Gastrocnemius medialis (tissue), 4 donors: Measurements from ENCODE around the gene LCN2. TPM values are rescaled to one million over a fixed set of nuclear protein-coding genes. Genes with fewer than 3 reads are reported as not detected.

ENCODE experiments used
- ATAC-seq, 2 donors: fragments of 150-250 bp; one replicate each; pipeline ENCODE4 v1.9.1; 2016
- DNase-seq, 2 donors: peaks; one replicate each; pipeline ENCODE4 v3.0.0-alpha.2; 2019
- H3K27ac ChIP-seq, 4 donors: fragments of 200-600 bp; sonication (generic); 1 replicate in 1 of 4; 2 replicates in 3 of 4; pipeline ENCODE4 v1.5.1; 2016 to 2018; ENCODE audit warnings: mild to moderate bottlenecking in 2 of 4, moderate library complexity in 1 of 4
- H3K27me3 ChIP-seq, 3 donors: fragments of 200-600 bp; sonication (generic) in 2 of 3; 1 replicate in 1 of 3; 2 replicates in 2 of 3; pipeline versions ENCODE4 v1.5.1 to v1.6.0; 2016 to 2019; ENCODE audit warnings: mild to moderate bottlenecking in 1 of 3, moderate library complexity in 1 of 3
- H3K36me3 ChIP-seq, 2 donors: fragments of 200-600 bp; sonication (generic) in 1 of 2; one replicate each; pipeline ENCODE4 v1.5.1; 2017 to 2018
- H3K4me1 ChIP-seq, 2 donors: fragments of 200-600 bp; sonication (generic) in 1 of 2; one replicate each; pipeline ENCODE4 v1.5.1; 2016 to 2017; ENCODE audit warnings: mild to moderate bottlenecking in 2 of 2
- H3K4me3 ChIP-seq, 4 donors: fragments of 200-600 bp; sonication (generic) in 3 of 4; 1 replicate in 1 of 4; 2 replicates in 3 of 4; pipeline ENCODE4 v1.5.1; 2016 to 2019; ENCODE audit warnings: mild to moderate bottlenecking in 2 of 4
- H3K9me3 ChIP-seq, 3 donors: fragments of 200-600 bp; sonication (generic) in 2 of 3; 1 replicate in 1 of 3; 2 replicates in 2 of 3; pipeline ENCODE4 v1.5.1; 2016 to 2019
- CTCF ChIP-seq, 5 experiments: fragments of 450-650 bp in 3 of 5; fragments of 200-600 bp in 2 of 5; sonication (generic) in 2 of 5; IDR thresholded peaks in 4 of 5; conservative IDR thresholded peaks in 1 of 5; 1 replicate in 4 of 5; 2 replicates in 1 of 5; pipeline ENCODE4 v1.5.1; 2016 to 2019; ENCODE audit warnings: antibody characterized with exemption in 5 of 5, mild to moderate bottlenecking in 3 of 5, moderate library complexity in 3 of 5
- POLR2A ChIP-seq, 2 donors: fragments of 450-650 bp; IDR thresholded peaks; one replicate each; pipeline ENCODE4 v1.6.1; 2017; ENCODE audit warnings: antibody characterized with exemption in 2 of 2, mild to moderate bottlenecking in 2 of 2, moderate library complexity in 2 of 2
- in situ Hi-C, 4 donors: fragments of 200-750 bp; cut with MboI; loops; one replicate each; pipeline versions ENCODE4 v1.15.0 to v1.8.0; 2017; ENCODE audit warnings: low sequenced_read_pairs in 4 of 4
- intact Hi-C: fragments of 100-400 bp; cut with DNase I; formaldehyde crosslinking; loops from one replicate; pipeline ENCODE4 v1.15.1; 2023; ENCODE audit warnings: low total_unique reads
- total RNA-seq, 4 donors: library from RNA; depleted of rRNA; stranded (reverse); fragments of >200 nt; gene quantifications; one replicate each; pipeline versions ENCODE4 v1.1.0 to v1.2.3, GENCODE V29; 2016

LCN2 gene
- total RNA-seq, 4 donors from 2014 or later: 1.00 TPM; not detected in 3

DNA sequence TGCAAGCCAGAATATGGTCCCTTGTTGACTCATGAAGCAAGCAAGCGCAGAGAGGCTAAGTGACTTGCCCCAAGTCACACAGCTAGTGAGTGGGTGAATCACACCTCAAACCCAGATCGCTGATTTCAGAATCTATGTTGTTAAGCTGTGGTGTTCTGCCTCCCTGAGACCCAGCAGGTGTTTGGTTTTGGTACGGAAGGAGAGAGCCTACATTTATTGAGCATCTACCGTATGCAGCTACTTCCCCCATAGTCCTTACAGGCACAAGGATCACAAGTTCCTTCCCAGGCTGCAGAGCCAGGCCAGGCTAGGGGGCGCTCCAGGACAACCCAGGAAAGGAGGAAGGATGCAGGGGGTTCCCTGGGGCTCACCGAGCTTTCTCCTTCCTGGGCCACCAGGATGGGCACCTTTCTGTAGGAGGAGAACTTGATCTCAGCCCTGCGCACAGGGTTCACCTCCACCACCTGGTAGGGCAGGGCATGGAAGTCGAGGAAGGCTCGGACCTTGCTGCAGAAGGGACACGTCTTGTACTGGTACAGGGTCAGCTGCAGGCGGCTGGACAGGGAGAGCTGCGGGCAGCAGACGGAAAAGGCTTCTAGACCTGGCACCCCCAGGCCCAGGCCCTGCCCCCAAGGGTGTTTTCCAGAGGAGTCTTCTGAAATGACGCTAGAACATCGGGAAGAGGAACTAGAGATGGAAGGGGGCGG, 24.2 kb upstream of the LCN2 start:
- Histone ChIP-seq H3K36me3 (peaks cover 0 to 38% of the 10 kb centered on the region in 2 donors), H3K27me3 (no peaks in the 10 kb centered on the region), H3K27ac (peak overlapping the region in 3 of 4 donors; percentile 97 to 100 (median 97)), H3K9me3 (no peaks in the 10 kb centered on the region), H3K4me3 (no peak overlapping the region), H3K4me1 (peaks cover 23 to 30% of the 10 kb centered on the region in 2 donors)
- intact Hi-C loops: no loop called here
- peak in 4 of 5 experiments; percentile 6 to 58 (median 18) for TF ChIP-seq CTCF (IDR thresholded peaks at IDR 0.05 in 4 of 5, conservative IDR thresholded peaks at IDR 0.05 in 1 of 5)
- TF ChIP-seq POLR2A (IDR thresholded peaks at IDR 0.05): no peak
- in situ Hi-C loops: loop anchor here in 2 of 4 donors (25.0 kb wide), 1 partner anchor 163 kb away; no protein-coding TSS in a partner anchor
- ATAC-seq: no peak
- DNase-seq: peak in 1 of 2 donors; percentile 54

DNA sequence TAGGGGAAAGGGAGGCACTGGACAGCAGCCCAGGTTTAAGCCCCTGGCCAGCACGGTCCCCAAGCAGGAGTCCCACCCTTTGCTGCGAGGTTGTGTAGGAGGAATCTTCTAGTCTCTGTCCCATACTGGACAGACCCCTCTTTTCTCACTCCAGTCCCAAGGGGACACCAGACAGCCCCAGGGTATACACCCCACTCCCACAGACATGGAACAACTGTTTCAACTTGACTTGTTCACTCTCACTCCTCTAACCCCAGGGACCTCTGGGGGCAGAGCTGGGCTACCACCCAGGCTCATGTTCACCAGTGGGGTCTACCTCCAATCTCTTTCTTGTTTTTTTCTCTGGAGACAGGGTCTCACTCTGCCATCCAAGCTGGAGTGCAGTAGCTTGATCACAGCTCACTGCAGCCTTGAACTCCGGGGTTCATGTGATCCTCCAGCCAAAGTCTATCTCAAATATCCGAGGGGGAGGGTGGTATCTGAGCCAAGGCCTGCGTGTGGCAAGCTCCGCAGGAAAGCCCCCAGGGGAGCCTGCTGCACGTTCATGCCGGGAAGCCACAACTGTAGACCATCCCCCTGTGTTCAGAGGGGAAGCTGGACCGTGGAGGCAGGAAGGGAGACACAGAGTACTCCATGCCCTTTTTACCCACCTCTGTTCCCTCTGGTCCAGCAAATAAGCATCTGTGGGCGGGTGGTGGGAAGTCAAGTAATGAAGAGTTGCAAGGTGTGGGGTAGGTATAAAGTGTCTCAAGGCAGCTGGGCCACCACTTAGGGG, 23.5 kb upstream of the LCN2 start:
- no peaks in the 10 kb centered on the region for H3K27me3 ChIP-seq
- no peak for TF ChIP-seq POLR2A (IDR thresholded peaks at IDR 0.05)
- TF ChIP-seq CTCF (IDR thresholded peaks at IDR 0.05 in 4 of 5, conservative IDR thresholded peaks at IDR 0.05 in 1 of 5): no peak
- peaks cover 23 to 30% of the 10 kb centered on the region in 2 donors for H3K4me1 ChIP-seq
- DNase-seq (peak in 1 of 2 donors; percentile 12), ATAC-seq (no peak)
- H3K4me3 ChIP-seq: peak overlapping the region; percentile 72 to 99 (median 98)
- no peaks in the 10 kb centered on the region for H3K9me3 ChIP-seq
- peak overlapping the region in 3 of 4 donors; percentile 97 to 100 (median 97) for H3K27ac ChIP-seq
- H3K36me3 ChIP-seq: peaks cover 0 to 34% of the 10 kb centered on the region in 2 donors
- in situ Hi-C loops (no loop called here), intact Hi-C loops (no loop called here)

DNA sequence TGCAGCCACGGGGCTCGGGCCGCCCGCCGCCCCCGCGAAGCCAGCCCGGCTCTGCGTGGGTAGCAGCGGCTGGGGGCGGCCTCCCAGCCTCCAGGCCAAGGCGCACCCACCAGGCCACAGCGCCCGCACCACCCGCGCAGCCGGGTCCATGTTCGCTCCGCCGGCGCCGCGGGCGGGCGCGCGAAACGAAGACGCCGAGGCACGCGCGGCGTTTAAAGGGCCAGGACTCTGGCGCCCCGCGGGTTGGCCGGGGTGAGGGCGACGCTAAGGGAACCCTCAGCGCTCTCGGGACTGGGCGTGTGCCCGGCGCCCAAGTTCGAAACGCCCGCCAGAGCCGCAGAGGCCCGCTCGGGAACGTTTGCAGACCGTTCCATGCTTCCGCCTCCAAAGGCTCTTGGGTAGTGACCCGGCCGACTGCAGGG, 21.7 kb upstream of the LCN2 start, which contains the start of gene PTGES2:
Gene PTGES2 (minus strand): TSS at position 162 of the 422 bp plus-strand sequence. CDS start 12 bp downstream, at position 150.
- H3K27ac ChIP-seq: peak within 1 kb of the TSS; percentile 97 to 100 (median 98)
- H3K36me3 ChIP-seq: peaks cover 0 to 25% of the 10 kb centered on the region in 2 donors
- peak; percentile 60 to 72 for DNase-seq
- in situ Hi-C loops (no loop called here), intact Hi-C loops (no loop called here)
- peaks cover 23 to 30% of the 10 kb centered on the region in 2 donors for H3K4me1 ChIP-seq
- H3K9me3 ChIP-seq: no peaks in the 10 kb centered on the region
- no peaks in the 10 kb centered on the region for H3K27me3 ChIP-seq
- H3K4me3 ChIP-seq: peak within 1 kb of the TSS; percentile 72 to 99 (median 98)
- TF ChIP-seq POLR2A (IDR thresholded peaks at IDR 0.05) (peak; percentile 62 to 78), CTCF (IDR thresholded peaks at IDR 0.05 in 4 of 5, conservative IDR thresholded peaks at IDR 0.05 in 1 of 5) (peak in 1 of 5 experiments; percentile 11)
- peak; percentile 81 to 82 for ATAC-seq

DNA sequence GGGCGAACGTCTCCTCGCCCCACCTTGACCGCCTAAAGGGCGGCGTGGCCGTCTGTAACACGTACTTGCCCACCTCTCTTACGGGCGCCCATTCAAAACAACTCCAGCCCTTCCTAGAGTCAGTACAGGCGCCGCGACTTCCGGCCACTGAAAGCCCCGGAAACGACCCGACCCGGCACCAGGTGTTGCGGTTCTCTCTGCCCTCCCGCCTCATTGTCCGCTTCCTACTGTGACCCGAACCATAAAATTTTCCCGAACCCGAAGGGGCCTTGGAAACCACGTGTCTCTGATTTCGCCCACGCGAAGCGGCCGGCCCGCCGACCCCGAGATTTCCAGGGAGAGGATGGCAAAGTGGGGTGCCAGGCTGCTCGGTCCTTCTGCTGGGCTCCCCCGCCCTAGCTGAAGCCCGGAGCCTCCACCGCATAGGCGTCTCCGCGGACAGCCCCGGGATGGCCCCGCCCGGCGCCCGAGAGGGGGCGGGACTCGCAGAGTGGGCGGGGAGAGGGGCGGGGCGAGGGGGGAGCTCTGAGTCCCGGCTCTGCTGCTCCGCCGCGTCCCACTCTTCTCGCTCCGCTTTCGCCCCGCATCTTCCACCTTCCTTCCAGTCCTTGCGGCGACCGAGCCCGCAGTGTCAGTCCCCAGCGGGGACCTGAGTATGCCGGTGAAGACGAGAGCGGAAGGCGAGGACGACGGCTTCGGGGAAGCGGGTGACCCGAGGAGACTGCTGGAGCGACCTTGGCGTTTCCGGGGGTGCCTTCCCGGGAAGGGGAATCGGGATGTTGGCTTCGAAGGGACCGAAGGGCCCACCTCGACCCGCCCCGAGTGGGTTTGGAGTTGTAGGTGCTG, 21.0 kb upstream of the LCN2 start:
- no peaks in the 10 kb centered on the region for H3K9me3 ChIP-seq
- peak overlapping the region; percentile 72 to 99 (median 98) for H3K4me3 ChIP-seq
- H3K36me3 ChIP-seq: peaks cover 0 to 19% of the 10 kb centered on the region in 2 donors
- DNase-seq: peak; percentile 71 to 79
- no peaks in the 10 kb centered on the region for H3K27me3 ChIP-seq
- in situ Hi-C loops (no loop called here), intact Hi-C loops (no loop called here)
- ATAC-seq: peak; percentile 93 to 95
- H3K27ac ChIP-seq: peak overlapping the region; percentile 97 to 100 (median 98)
- TF ChIP-seq CTCF (IDR thresholded peaks at IDR 0.05 in 4 of 5, conservative IDR thresholded peaks at IDR 0.05 in 1 of 5) (no peak), POLR2A (IDR thresholded peaks at IDR 0.05) (peak; percentile 27 to 64)
- H3K4me1 ChIP-seq: peaks cover 23 to 30% of the 10 kb centered on the region in 2 donors
